Measurements from ENCODE around the gene DEPP1.

DNA sequence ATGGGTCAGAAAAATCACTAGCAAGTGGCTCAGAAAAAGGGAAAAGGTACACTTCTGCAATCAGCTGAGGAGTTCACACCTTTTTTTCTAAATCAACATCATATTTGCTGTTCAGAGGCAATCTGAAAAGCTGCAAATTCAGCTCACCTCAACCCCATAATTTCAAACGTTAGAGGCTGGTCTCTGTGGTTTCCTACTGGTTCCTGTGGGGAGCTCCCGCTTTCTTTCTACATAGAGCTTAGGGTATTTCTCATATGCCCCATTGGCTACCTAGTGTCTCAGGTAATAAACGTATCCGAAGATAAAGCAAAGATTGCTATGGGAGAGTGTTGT lies 16.9 kb upstream of the DEPP1 start:
- TF ChIP-seq, protein P1, sequence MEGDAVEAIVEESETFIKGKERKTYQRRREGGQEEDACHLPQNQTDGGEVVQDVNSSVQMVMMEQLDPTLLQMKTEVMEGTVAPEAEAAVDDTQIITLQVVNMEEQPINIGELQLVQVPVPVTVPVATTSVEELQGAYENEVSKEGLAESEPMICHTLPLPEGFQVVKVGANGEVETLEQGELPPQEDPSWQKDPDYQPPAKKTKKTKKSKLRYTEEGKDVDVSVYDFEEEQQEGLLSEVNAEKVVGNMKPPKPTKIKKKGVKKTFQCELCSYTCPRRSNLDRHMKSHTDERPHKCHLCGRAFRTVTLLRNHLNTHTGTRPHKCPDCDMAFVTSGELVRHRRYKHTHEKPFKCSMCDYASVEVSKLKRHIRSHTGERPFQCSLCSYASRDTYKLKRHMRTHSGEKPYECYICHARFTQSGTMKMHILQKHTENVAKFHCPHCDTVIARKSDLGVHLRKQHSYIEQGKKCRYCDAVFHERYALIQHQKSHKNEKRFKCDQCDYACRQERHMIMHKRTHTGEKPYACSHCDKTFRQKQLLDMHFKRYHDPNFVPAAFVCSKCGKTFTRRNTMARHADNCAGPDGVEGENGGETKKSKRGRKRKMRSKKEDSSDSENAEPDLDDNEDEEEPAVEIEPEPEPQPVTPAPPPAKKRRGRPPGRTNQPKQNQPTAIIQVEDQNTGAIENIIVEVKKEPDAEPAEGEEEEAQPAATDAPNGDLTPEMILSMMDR (IDR thresholded peaks at IDR 0.05): no peak
- no peak for TF ChIP-seq ZFX (IDR thresholded peaks at IDR 0.05; ENCODE audit: borderline replicate concordance)

All from 22Rv1 (cell line).